Tibial artery (tissue), 4 donors: ENCODE results near the gene KMT2B.

Experiments used
- DNase-seq, 2 donors: peaks; one replicate each; pipeline ENCODE4 v3.0.0-alpha.2; 2019
- H3K27ac ChIP-seq, 2 donors: fragments of 200-600 bp; sonication (generic) in 1 of 2; 1 replicate in 1 of 2; 2 replicates in 1 of 2; pipeline ENCODE4 v1.5.1; 2018 to 2019; ENCODE audit warnings: mild to moderate bottlenecking in 1 of 2
- H3K27me3 ChIP-seq, 2 donors: fragments of 200-600 bp; sonication (generic) in 1 of 2; one replicate each; pipeline versions ENCODE4 v1.5.1 to v1.6.0; 2016 to 2019
- H3K36me3 ChIP-seq, 3 donors: fragments of 200-600 bp; sonication (generic) in 2 of 3; one replicate each; pipeline ENCODE4 v1.5.1; 2016 to 2019; ENCODE audit warnings: mild to moderate bottlenecking in 2 of 3
- H3K4me1 ChIP-seq, 4 donors: fragments of 200-600 bp; sonication (generic) in 2 of 4; 1 replicate in 3 of 4; 2 replicates in 1 of 4; pipeline ENCODE4 v1.5.1; 2016 to 2019
- H3K4me3 ChIP-seq, 2 donors: fragments of 200-600 bp; sonication (generic) in 1 of 2; 1 replicate in 1 of 2; 2 replicates in 1 of 2; pipeline ENCODE4 v1.5.1; 2018 to 2019; ENCODE audit warnings: mild to moderate bottlenecking in 2 of 2
- H3K9me3 ChIP-seq, 3 donors: fragments of 200-600 bp; sonication (generic) in 1 of 3; one replicate each; pipeline ENCODE4 v1.5.1; 2016 to 2019
- intact Hi-C: fragments of 100-400 bp; cut with DNase I; formaldehyde crosslinking; loops from one replicate; pipeline ENCODE4 v1.15.0; 2023; ENCODE audit warnings: low total_unique reads
- TF ChIP-seq, protein P1 (sequence below), 2 experiments: fragments of 200-600 bp in 1 of 2; fragments of 450-650 bp in 1 of 2; IDR thresholded peaks; one replicate each; pipeline ENCODE4 v1.5.1; 2017 to 2019; ENCODE audit warnings: antibody characterized with exemption in 2 of 2, mild to moderate bottlenecking in 1 of 2, moderate library complexity in 1 of 2

KMT2B gene

DNA sequence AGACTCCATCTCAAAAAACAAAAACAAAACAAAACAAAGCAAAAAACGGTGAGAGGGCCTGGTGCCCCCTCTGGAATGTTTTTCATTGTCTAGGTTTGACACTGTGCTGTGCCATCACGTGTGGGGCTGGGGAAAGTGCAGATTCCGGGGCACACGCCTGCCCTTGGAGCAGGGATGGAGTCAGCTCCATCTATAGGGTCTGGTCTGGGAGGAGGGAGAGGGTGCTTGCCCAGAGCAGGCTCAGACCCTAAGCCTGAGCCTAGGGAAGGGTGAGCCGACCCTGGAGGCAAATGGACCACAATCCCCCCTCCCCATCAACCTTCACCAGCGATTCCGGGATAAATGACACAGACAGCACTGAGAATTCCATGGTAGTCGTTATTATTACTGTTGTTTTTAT is 24.4 kb upstream of the KMT2B start:
- Histone ChIP-seq H3K4me3 (no peak overlapping the region), H3K27me3 (peaks cover 0 to 2% of the 10 kb centered on the region in 2 donors), H3K9me3 (no peaks in the 10 kb centered on the region), H3K36me3 (no peaks in the 10 kb centered on the region), H3K27ac (no peak overlapping the region), H3K4me1 (peaks cover 0 to 5% (median 0%) of the 10 kb centered on the region in 4 donors)
- intact Hi-C loops, result loop anchor here (2.0 kb wide), 1 partner anchor 23 kb away; no protein-coding TSS in a partner anchor
- TF ChIP-seq, protein P1, sequence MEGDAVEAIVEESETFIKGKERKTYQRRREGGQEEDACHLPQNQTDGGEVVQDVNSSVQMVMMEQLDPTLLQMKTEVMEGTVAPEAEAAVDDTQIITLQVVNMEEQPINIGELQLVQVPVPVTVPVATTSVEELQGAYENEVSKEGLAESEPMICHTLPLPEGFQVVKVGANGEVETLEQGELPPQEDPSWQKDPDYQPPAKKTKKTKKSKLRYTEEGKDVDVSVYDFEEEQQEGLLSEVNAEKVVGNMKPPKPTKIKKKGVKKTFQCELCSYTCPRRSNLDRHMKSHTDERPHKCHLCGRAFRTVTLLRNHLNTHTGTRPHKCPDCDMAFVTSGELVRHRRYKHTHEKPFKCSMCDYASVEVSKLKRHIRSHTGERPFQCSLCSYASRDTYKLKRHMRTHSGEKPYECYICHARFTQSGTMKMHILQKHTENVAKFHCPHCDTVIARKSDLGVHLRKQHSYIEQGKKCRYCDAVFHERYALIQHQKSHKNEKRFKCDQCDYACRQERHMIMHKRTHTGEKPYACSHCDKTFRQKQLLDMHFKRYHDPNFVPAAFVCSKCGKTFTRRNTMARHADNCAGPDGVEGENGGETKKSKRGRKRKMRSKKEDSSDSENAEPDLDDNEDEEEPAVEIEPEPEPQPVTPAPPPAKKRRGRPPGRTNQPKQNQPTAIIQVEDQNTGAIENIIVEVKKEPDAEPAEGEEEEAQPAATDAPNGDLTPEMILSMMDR (IDR thresholded peaks at IDR 0.05), result no peak
- DNase-seq, result no peak

DNA sequence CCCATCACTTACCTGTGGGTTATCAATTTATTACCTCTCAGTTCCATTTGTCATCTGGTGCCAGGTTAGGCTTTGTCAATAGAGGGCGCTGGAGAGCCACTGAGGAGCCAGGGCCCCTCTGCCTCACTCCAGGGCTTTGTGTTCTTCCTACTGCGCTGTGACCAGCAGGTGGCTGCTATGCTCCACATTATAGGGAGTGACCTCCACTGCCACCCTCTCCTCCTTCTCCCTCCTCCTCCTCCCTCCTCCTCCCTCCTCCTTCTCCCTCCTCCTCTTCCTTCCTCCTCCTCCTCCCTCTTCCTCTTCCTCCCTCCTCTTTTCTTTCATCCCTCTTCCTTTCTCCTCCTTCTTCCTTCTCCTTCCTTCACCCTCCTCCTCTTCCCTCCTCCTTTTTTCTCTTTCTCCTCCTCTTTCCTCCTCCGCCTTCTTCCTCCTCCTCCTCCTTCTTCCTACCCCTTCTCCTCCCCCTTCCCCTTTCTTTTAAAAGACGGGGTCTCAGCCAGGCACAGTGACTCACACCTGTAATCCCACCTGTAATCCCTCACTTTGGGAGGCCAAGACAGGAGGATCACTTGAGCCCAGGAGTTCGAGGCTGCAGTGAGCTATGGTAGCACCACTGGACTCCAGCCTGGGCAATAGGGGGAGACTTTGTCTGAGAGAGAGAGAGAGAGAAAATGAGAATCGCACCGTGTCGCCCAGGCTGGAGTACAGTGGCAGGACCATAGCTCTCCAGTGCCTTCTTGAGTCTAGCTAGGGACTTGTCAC is 23.8 kb upstream of the KMT2B start:
- Histone ChIP-seq H3K9me3 (no peaks in the 10 kb centered on the region), H3K27ac (no peak overlapping the region), H3K4me1 (peaks cover 0 to 5% (median 0%) of the 10 kb centered on the region in 4 donors), H3K4me3 (no peak overlapping the region), H3K27me3 (peaks cover 0 to 5% of the 10 kb centered on the region in 2 donors), H3K36me3 (no peaks in the 10 kb centered on the region)
- peak; percentile 86 to 91 for DNase-seq
- intact Hi-C loops, result loop anchor here (2.0 kb wide), 1 partner anchor 23 kb away; no protein-coding TSS in a partner anchor
- TF ChIP-seq, protein P1 (IDR thresholded peaks at IDR 0.05), result peak; percentile 95

DNA sequence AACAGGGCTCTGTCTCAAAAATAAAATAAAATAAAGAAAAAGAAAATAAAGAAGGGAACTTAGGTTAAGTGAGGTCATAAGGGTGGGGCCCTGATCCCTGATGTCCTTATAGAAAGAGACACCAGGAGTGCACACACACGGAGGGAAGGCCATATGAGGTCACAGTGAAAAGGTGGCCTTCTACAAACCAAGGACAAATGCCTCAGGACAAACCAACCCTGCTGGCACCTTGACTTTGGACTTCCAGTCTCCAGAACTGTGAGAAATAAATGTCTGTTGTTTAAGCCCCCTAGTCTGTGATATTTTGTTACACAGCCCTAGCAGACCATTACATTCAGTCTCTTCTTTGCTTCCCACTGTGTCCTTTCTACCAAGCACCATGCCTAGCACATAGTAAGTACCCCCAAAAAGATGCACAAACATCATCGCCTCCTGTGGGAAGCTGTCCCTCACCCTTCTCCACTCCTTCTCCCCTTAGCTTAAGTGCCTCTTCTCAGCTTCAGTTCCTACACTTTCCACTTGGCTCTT is 21.8 kb upstream of the KMT2B start:
- Histone ChIP-seq H3K36me3 (no peaks in the 10 kb centered on the region), H3K9me3 (no peaks in the 10 kb centered on the region), H3K27me3 (peaks cover 0 to 5% of the 10 kb centered on the region in 2 donors), H3K27ac (no peak overlapping the region), H3K4me1 (no peaks in the 10 kb centered on the region), H3K4me3 (no peak overlapping the region)
- TF ChIP-seq, protein P1 (IDR thresholded peaks at IDR 0.05), result no peak
- no peak for DNase-seq
- intact Hi-C loops, result no loop called here

DNA sequence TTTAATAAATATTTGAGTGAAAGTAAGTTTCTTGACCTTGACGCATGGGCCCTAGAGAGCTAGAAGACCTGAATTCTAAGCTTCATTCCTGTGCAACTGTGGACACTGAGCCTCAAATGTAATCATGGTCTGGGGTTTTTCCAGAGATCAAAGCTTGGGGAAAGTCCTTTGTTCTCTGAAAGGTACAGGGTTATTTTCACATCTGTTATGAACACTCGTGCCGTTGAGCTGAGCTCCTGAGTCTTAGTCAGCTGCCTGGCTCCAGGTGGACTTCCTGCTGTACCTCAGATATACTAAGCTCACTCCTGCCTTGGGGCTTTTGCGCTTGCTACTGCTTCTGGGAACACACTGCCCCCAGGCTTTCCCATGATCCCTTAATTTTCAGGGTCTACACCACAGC is 21.0 kb upstream of the KMT2B start:
- DNase-seq, result no peak
- Histone ChIP-seq H3K27ac (no peak overlapping the region), H3K27me3 (peaks cover 0 to 5% of the 10 kb centered on the region in 2 donors), H3K4me3 (no peak overlapping the region), H3K36me3 (no peaks in the 10 kb centered on the region), H3K9me3 (no peaks in the 10 kb centered on the region), H3K4me1 (peaks cover 0 to 3% (median 1%) of the 10 kb centered on the region in 4 donors)
- intact Hi-C loops, result no loop called here
- TF ChIP-seq, protein P1 (IDR thresholded peaks at IDR 0.05), result no peak

DNA sequence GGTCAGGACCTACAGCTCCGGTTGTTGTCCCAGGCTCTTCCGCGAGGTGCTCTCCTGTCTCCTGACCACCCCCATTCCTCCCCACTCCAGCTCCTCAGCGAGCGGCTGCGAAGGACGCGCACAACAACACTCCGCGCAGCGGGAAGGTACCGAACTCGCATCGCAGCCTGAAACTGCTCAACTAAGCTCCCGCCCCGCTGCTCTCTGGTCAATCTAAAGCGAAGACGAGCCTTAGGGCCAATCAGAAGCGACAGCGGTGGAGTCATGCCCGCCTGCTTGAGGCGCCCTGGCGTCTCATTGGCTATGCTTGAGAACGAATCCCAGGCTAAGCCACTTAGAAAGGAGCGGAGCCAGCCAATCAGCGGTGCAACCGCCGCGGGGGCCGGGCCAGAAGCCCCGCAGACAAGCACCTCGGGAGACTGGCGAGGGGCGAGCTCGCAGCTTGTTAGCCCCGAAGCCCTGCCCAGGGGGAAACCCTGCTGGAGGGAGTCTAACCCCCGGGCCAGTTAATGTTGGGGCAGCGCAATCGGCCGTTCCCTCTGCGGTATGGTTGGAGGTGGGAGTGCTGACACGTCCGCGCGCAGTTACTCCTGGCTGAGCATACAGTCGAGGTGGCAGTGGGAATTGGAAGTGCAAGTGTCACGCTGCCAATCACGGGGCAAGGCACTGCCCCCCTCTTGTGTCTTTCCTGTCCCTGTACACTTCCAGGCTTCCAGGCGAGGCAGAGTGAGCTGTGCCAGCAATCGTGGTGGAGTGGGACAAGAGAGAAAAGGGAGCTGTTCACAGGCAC is 15.4 kb upstream of the KMT2B start:
- intact Hi-C loops, result no loop called here

More for the DNA sequence above, 15.4 kb upstream of the KMT2B start:
- Histone ChIP-seq H3K9me3 (no peaks in the 10 kb centered on the region), H3K27me3 (peaks cover 0 to 13% of the 10 kb centered on the region in 2 donors), H3K4me1 (peaks cover 0 to 15% (median 11%) of the 10 kb centered on the region in 4 donors), H3K27ac (peak overlapping the region in 1 of 2 donors; percentile 25), H3K36me3 (no peaks in the 10 kb centered on the region), H3K4me3 (peak overlapping the region; percentile 55 to 59)
- peak; percentile 94 to 95 for DNase-seq
- TF ChIP-seq, protein P1 (IDR thresholded peaks at IDR 0.05), result peak in 1 of 2 experiments; percentile 9
